GM19372 (cell line): ENCODE measurements around the gene DAB1.
"Not testable (repeated sequence)": the region's sequence is repeated elsewhere in the genome, so short reads cannot be mapped to it uniquely, and the experiment has no call there.

Experiments
- ATAC-seq: cut with Tn5 transposase; IDR thresholded peaks from one replicate; pipeline ENCODE4 v1.9.1; 2021; ENCODE audit warnings: mild to moderate bottlenecking, low read depth, moderate library complexity; ENCODE audit not compliant: unreplicated experiment

DAB1 gene

GRCh38 chr1:57235730-57236510 lies 187.9 kb downstream of the DAB1 start:
- no peak for ATAC-seq

- no peak for ATAC-seq
Observed at GRCh38 chr1:57234459-57234858, 189.4 kb downstream of the DAB1 start.

- no peak for ATAC-seq
Observed at GRCh38 chr1:57232500-57232899, 191.4 kb downstream of the DAB1 start.

DNA sequence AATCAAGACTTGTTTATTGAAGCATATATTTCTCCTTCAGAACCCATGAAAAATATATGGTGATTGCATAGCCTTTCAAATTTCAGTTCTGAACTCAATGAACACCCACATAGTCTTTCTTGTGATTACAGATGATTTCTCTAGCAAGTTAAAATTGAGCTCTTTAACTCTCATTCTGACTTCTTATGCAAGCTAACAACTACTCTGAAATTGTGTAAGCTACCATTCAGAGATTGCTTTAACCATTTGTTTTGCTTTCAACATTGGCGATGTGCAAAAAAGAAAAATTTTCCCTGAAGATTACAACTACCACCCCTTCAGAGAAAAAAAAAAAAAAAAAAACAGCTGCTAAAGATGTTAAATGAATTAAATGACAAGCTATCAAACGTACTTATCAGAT lies 193.9 kb downstream of the DAB1 start:
- ATAC-seq, result no peak

- no peak for ATAC-seq
Observed at GRCh38 chr1:57229076-57229475, 194.8 kb downstream of the DAB1 start.

DNA sequence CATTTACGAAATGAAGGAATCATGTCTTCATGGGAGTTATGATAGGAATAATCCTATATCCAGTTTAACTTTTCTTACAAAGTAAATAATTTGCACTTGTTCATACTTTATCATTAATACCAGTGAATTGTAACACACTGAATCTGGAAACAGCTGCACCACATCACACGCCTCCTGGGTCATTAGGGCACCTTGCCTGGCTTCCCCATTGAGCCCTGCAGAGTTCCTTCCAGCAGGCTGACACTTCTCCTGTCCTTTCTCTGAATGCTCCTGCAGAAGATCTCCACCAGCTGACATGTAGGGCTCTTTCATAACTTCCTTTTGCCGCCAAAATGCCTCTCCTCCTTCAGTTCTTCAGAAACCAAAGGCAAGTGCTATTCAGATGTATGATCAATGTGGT lies 201.1 kb downstream of the DAB1 start:
- ATAC-seq, result no peak

- no peak for ATAC-seq
Observed at GRCh38 chr1:57222307-57222706, 201.6 kb downstream of the DAB1 start.

GRCh38 chr1:57220905-57221304 lies 203.0 kb downstream of the DAB1 start:
- not testable (repeated sequence) for ATAC-seq

GRCh38 chr1:57218487-57219079 lies 205.3 kb downstream of the DAB1 start:
- no peak for ATAC-seq

- ATAC-seq, result no peak
Observed at GRCh38 chr1:57217905-57218304, 206.0 kb downstream of the DAB1 start.

- ATAC-seq, result no peak
Observed at GRCh38 chr1:57214951-57215575, 208.8 kb downstream of the DAB1 start.

DNA sequence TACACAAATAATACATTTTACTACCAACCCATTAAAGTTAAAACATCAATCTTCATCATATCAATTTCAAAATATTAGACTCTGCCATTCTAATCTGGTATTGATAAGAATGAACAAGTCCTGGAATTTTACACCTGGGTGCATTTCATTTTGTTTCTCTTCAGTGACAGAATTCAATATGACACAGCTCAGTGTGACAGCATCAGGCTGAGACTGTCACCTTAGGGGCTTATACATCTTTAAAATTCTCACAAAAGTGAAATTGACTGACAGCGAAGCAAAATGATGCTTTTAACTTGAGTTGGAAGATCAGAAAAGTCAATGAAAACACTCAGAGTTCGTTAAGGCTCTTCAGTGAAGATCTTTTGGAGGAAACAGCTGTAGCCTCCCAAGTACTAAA lies 213.0 kb downstream of the DAB1 start:
- no peak for ATAC-seq

DNA sequence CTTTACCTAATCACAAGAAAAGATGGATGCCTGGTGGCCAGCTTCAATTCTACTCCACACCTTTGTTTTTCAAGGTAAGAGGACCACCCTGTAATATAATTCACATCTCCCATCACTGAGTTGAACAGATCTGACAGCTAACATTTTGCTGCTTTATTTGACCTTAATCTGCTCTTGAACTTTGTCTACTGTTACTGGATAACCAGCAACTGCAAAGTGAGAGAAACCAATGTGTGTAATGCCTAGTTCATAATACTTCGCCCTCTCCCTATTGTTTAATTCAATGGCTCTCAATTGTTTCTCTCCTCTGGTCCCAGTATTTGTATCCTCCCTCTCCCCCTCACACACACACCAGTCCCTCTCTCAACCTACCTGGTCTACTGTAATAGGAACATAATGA lies 214.4 kb downstream of the DAB1 start:
- no peak for ATAC-seq

DNA sequence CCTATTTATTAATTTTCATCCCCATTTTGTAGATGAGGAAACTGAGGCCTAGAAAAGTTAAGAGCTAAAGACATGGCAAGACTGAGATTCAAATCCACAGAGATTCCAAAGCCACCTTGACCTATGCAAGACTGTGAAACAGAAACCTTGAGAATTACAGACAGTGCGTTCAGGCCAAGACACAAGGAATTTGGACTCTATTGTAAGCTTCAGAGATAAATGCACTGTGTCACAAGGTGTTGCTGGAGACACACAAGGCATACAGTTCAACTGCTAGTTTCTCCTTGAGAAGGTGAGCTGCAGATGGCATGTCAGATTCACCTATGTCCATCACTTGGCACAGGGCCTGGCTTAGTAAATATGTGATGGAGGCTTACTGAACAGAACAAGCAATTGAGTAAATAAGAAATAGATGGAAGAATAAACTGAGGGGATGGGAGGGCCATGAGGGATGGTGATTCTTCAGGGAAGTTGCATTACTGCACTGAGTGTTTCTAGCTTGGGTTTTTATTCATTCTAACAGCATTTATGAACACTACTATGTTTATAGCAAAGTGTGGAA lies 215.0 kb downstream of the DAB1 start:
- no peak for ATAC-seq

DNA sequence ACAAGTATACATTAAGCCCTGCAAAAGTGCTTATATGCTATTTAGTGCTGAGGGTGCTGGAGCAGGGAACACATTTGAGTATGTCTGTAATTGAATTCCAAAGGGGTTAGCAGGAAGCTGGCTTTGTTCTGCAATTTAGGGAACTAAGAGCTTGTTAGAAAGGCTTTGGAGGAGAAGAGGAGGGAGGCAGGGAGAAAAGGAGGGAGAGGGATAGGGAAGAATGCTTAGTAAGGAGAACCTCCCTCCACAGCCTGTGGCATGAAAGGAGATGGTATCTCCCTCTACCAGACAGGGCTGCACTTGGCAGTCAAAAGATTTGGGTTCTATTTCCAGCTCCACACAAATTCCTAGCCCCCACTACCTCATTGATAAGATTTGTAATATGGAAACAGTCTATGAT lies 217.8 kb downstream of the DAB1 start:
- ATAC-seq, result no peak

DNA sequence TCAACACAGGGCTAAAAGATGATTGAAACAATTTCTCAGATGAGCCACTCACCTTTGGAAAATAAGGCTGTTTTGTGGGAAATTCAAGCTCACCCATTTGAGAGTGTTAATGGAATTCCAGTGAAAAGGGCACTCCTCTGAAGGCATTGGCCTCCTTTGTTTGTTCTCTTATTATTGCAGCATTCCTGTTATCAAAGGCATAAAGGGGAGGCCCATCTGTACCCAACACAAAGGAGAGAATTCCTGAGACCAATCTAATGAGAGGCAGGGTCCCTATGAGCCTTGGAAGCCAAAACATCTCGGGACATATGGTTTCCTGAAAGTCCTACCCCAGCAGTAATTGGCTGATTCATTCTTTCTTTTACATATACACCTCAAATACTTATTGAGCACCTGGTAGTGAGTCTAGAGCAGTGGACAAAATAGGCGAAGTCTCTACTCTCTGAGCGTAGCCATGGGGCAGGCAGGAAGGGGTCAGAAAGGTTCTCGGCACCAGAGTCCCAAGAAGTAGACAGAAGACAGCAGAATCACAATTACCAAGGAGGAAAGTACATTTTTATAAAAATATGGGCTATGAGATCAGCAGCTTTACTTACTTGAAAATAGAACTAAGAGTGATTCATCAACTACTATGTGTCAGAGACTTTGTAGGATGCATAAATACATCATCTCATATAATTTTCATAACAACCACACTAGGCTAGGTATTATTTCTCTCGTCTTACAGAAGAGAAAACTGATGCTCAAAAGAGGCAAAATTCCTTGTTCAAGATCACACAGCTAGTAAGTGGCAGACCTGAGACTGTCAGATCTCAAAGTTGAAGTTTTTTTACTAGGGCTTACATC lies 218.7 kb downstream of the DAB1 start:
- no peak for ATAC-seq

- ATAC-seq, result no peak
Observed at GRCh38 chr1:57204091-57204490, 219.8 kb downstream of the DAB1 start.

GRCh38 chr1:57202241-57202640 lies 221.6 kb downstream of the DAB1 start:
- ATAC-seq, result no peak

DNA sequence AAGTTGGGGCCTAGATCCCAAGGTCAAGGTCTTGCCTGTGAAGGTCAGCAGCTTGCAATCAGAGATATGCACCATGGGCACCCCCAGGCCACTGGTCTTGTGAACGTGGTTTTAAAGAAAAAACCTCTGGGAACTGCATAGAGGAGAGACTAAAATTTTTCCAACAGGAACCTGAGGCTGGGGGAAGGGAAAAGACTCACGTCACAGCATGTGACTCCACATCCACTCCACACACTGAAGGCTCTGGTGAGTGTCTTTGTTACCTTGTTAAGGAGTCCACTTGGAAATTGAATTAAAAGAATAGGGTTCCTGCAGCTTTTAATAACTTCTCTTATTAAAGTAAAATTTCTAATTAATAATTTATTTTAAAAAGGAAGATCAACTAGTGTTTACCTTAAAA lies 224.9 kb downstream of the DAB1 start:
- ATAC-seq, result no peak

DNA sequence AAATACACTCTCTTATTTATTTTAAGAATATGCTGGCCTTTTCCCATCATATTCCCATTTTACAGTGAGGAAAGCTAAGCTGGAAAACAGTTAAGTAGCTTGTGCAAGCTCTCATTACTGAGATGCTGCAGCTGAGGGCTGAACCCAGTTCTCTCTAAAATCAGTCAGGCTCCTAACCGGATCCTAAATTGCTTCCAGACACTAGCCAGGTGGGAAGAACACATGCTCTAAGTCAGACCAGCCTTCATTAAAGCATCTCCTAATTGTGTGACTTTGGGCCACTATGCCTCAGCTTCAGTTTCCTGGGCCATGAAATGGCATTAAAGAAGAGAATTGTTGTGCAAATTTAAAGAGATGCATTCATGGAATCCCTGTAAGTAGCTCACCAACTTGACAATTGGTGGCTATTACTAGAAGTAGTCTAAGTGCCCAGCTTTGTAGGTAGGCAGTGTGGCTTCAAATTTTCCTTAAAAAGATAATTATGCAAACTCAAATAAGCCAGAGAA lies 228.4 kb downstream of the DAB1 start:
- ATAC-seq, result no peak
